GM12878 (cell line): Measurements from ENCODE around the gene TRDN. TPM values are rescaled to one million over a fixed set of nuclear protein-coding genes. Genes with fewer than 3 reads are reported as not detected.

Experiments
- ATAC-seq: fragments of 200-7000 bp; cut with Tn5 transposase; 3 replicates; pipeline ENCODE4 v1.9.1; 2020; ENCODE audit warnings: mild to moderate bottlenecking, moderate library complexity
- BruUV-seq: library from RNA; stranded (reverse); fragments of 400-500 nt; replicated peaks from 2 replicates; lab custom pipeline; 2021; lab: Mats Ljungman, UMichigan
- CTCF ChIA-PET: fragments of 300-600 bp; sonication (Branson Sonifier 250); formaldehyde crosslinking; extraction: SDS; loops from one replicate; lab custom pipeline; 2021; ENCODE audit warnings: inconsistent platforms; lab: Yijun Ruan, JAX
- POLR2A ChIA-PET: fragments of 350-600 bp; formaldehyde crosslinking; extraction: SDS; loops from one replicate; lab custom pipeline; 2021; ENCODE audit warnings: inconsistent platforms; lab: Charles Lee
- RAD21 ChIA-PET: fragments of 300-600 bp; sonication (Branson Sonifier 250); formaldehyde crosslinking; loops from one replicate; lab custom pipeline; 2023; ENCODE audit warnings: antibody characterized with exemption; ENCODE audit not compliant: unreplicated experiment; lab: Charles Lee
- SMC1A ChIA-PET: fragments of 300-600 bp; sonication (Branson Sonifier 250); formaldehyde crosslinking; loops from one replicate; lab custom pipeline; 2023; ENCODE audit not compliant: unreplicated experiment, uncharacterized antibody; lab: Charles Lee
- DNase-seq: peaks from one replicate; pipeline ENCODE4 v3.0.0-alpha.2; 2011; ENCODE audit warnings: low read depth, low spot score
- FAIRE-seq: peaks from 3 replicates; lab custom pipeline; 2011; peaks lifted over from hg19 to GRCh38; lab: Jason Lieb, UNC
- H2AFZ ChIP-seq: 2 replicates; pipeline ENCODE4 v1.6.0; 2011; ENCODE audit warnings: low read depth, low read length, control low read depth; ENCODE audit not compliant: control insufficient read depth
- H3K27ac ChIP-seq: 2 replicates; pipeline ENCODE4 v1.5.1; 2011; ENCODE audit warnings: control low read depth; ENCODE audit not compliant: control insufficient read depth, insufficient read depth
- H3K27me3 ChIP-seq, 2 experiments: replicated peaks in 1 of 2; 2 replicates each; pipeline versions ENCODE4 v1.6.0 to v1.6.1; 2011; ENCODE audit warnings: low read length in 1 of 2; ENCODE audit not compliant: control insufficient read depth in 2 of 2, insufficient read depth in 2 of 2
- H3K36me3 ChIP-seq, 2 experiments: 2 replicates each; pipeline ENCODE4 v1.5.1; 2011; ENCODE audit warnings: low read length in 1 of 2; ENCODE audit not compliant: control insufficient read depth in 2 of 2, insufficient read depth in 2 of 2
- H3K4me1 ChIP-seq: 2 replicates; pipeline ENCODE4 v1.6.1; 2011; ENCODE audit warnings: mild to moderate bottlenecking, low read length, moderate library complexity, mixed read lengths; ENCODE audit not compliant: control insufficient read depth, insufficient read depth
- H3K4me2 ChIP-seq: 2 replicates; pipeline ENCODE4 v1.6.0; 2011; ENCODE audit warnings: control low read depth; ENCODE audit not compliant: control insufficient read depth, insufficient read depth
- H3K4me3 ChIP-seq: fragments of 200-600 bp; sonication (generic); 2 replicates; pipeline ENCODE4 v1.5.1; 2016
- H3K79me2 ChIP-seq: 2 replicates; pipeline ENCODE4 v1.6.0; 2011; ENCODE audit warnings: low read length; ENCODE audit not compliant: control insufficient read depth, insufficient read depth
- H3K9ac ChIP-seq: 2 replicates; pipeline ENCODE4 v1.8.0; 2011; ENCODE audit warnings: low read length, control low read depth, mixed read lengths; ENCODE audit not compliant: control insufficient read depth, insufficient read depth
- H3K9me3 ChIP-seq: replicated peaks from 3 replicates; pipeline ENCODE4 v1.5.1; 2011; ENCODE audit warnings: mild to moderate bottlenecking, low read length; ENCODE audit not compliant: control insufficient read depth, insufficient read depth
- H4K20me1 ChIP-seq: 2 replicates; pipeline ENCODE4 v1.6.0; 2011; ENCODE audit not compliant: control insufficient read depth, insufficient read depth
- ATF2 ChIP-seq: IDR thresholded peaks from 2 replicates; pipeline ENCODE4 v1.6.1; 2012; ENCODE audit warnings: low read length, inconsistent platforms
- CEBPB ChIP-seq, 2 experiments: fragments of 150-350 bp in 1 of 2; IDR thresholded peaks; 2 replicates each; pipeline ENCODE4 v1.6.1; 2012 to 2014; ENCODE audit warnings: low read depth in 2 of 2, low read length in 2 of 2, borderline replicate concordance in 1 of 2, inconsistent platforms in 1 of 2
- EED ChIP-seq: sonication (generic); IDR thresholded peaks from 2 replicates; pipeline ENCODE4 v1.6.1; 2016; ENCODE audit warnings: antibody characterized with exemption, low read depth
- LARP7 ChIP-seq: fragments of 450-650 bp; IDR thresholded peaks from 2 replicates; pipeline ENCODE4 v1.6.1; 2017; ENCODE audit warnings: mild to moderate bottlenecking
- NFYB ChIP-seq: IDR thresholded peaks from 2 replicates; pipeline ENCODE4 v1.6.1; 2011; ENCODE audit warnings: low read depth, mild to moderate bottlenecking, low read length, improper control_type of control experiment, moderate library complexity; ENCODE audit not compliant: insufficient read depth
- RAD21 ChIP-seq: IDR thresholded peaks from 2 replicates; pipeline ENCODE4 v1.6.1; 2011; ENCODE audit warnings: mild to moderate bottlenecking, low read depth, low read length, moderate library complexity; ENCODE audit not compliant: insufficient read depth
- REST ChIP-seq: IDR thresholded peaks from 2 replicates; pipeline ENCODE4 v1.6.1; 2012; ENCODE audit warnings: mild to moderate bottlenecking, low read depth, low read length
- SUPT20H ChIP-seq: IDR thresholded peaks from 2 replicates; pipeline ENCODE4 v1.6.1; 2011; ENCODE audit warnings: low read depth, mild to moderate bottlenecking, low read length, moderate library complexity, borderline replicate concordance; ENCODE audit not compliant: control insufficient read depth
- TBL1XR1 ChIP-seq: IDR thresholded peaks from 2 replicates; pipeline ENCODE4 v1.6.1; 2012; ENCODE audit warnings: low read depth, low read length, improper control_type of control experiment
- TCF7 ChIP-seq: IDR thresholded peaks from 2 replicates; pipeline ENCODE4 v1.6.1; 2014; ENCODE audit warnings: antibody characterized with exemption, borderline replicate concordance
- USF2 ChIP-seq: IDR thresholded peaks from 2 replicates; pipeline ENCODE4 v1.6.1; 2011; ENCODE audit warnings: low read depth, low read length, improper control_type of control experiment, borderline replicate concordance
- WGBS: methylation state at CpG from one replicate; pipeline ENCODE4 v1.1.6; 2016; ENCODE audit warnings: low lambda C conversion rate; ENCODE audit not compliant: insufficient replicate concordance, insufficient coverage; ENCODE audit errors: missing lambda C conversion rate; 5-methylcytosine and 5-hydroxymethylcytosine counted together
- in situ Hi-C: fragments of 300-500 bp; cut with MboI; formaldehyde crosslinking; loops from 9 replicates; pipeline ENCODE4 v1.14.3; 2018; ENCODE audit warnings: mixed read lengths
- intact Hi-C: fragments of 100-400 bp; cut with micrococcal nuclease; formaldehyde crosslinking; loops from one replicate; pipeline ENCODE4 v1.14.2; 2022; ENCODE audit not compliant: unreplicated experiment
- polyA plus RNA-seq, 11 experiments: library from polyadenylated mRNA; depleted of rRNA in 4 of 11; unstranded in 6 of 11; stranded (reverse) in 5 of 11; fragments of >200 nt; fragmentation: Nextera tagmentation in 4 of 11; fragmentation: Illumina TruSeq in 1 of 11; extraction: Ambion mirVana in 4 of 11; extraction: Trizol in 1 of 11; gene quantifications; 1 replicate in 1 of 11; 2 replicates in 10 of 11; pipeline versions ENCODE4 v1.2.1 to v1.2.3, GENCODE V29; 2011 to 2016; ENCODE audit warnings: inconsistent platforms in 2 of 11, missing spikeins in 2 of 11, low read depth in 1 of 11
- total RNA-seq, 4 experiments: library from RNA; depleted of rRNA in 3 of 4; stranded (reverse); fragments of >200 nt in 3 of 4; fragmentation: Illumina TruSeq in 1 of 4; extraction: Trizol in 1 of 4; gene quantifications; 2 replicates each; pipeline versions ENCODE4 v1.2.1 to v1.2.3, GENCODE V29; 2013 to 2021

The TRDN gene
- total and polyA plus RNA-seq, 10 of the 15 experiments (the other 5 are each of a cell fraction or from before 2014, with no cell fraction given) = not detected

GRCh38 chr6:123541462-123541861 lies 95.3 kb downstream of the TRDN start (continued):
- no peak for TF ChIP-seq REST
- TF ChIP-seq TCF7 = no peak
- TF ChIP-seq CEBPB (IDR thresholded peaks at IDR 0.05; ENCODE audit: borderline replicate concordance in 1 of 2, low read depth in 2 of 2, low read length in 2 of 2) = no peak

- WGBS = 0% methylated on average over 2 of the region's 2 CpGs
- no peaks in the 10 kb centered on the region for H3K27me3 ChIP-seq
- DNase-seq (no peak), FAIRE-seq (no peak), ATAC-seq (no peak)
- TF ChIP-seq RAD21 = no peak
- TF ChIP-seq CEBPB (IDR thresholded peaks at IDR 0.05; ENCODE audit: borderline replicate concordance in 1 of 2, low read depth in 2 of 2, low read length in 2 of 2) = no peak
- no peak for TF ChIP-seq EED
- TF ChIP-seq NFYB = no peak
- TF ChIP-seq ATF2 = no peak
- TF ChIP-seq TBL1XR1 = no peak
- TF ChIP-seq LARP7 = no peak
- no peak for TF ChIP-seq SUPT20H
- TF ChIP-seq USF2 = no peak
- H2AFZ ChIP-seq = no peak overlapping the region
- H3K79me2 ChIP-seq = no peaks in the 10 kb centered on the region
- ChIA-PET POLR2A (no interaction called here), CTCF (no interaction called here), SMC1A (no interaction called here), RAD21 (no interaction called here)
- BruUV-seq = no TSS peak
- in situ Hi-C loops (no loop called here), intact Hi-C loops (no loop called here)
- H3K36me3 ChIP-seq = no peaks in the 10 kb centered on the region
- H3K27ac ChIP-seq = no peak overlapping the region
- no peaks in the 10 kb centered on the region for H3K4me1 ChIP-seq
- no peak overlapping the region for H3K4me2 ChIP-seq
- no peaks in the 10 kb centered on the region for H4K20me1 ChIP-seq
- H3K4me3 ChIP-seq = no peak overlapping the region
- H3K9ac ChIP-seq = no peak overlapping the region
- H3K9me3 ChIP-seq = no peaks in the 10 kb centered on the region
Measured at GRCh38 chr6:123533862-123534648, 102.7 kb downstream of the TRDN start.
